HepG2 (cell line): ENCODE measurements around the gene PLXNB2. TPM values are rescaled to one million over a fixed set of nuclear protein-coding genes. Genes with fewer than 3 reads are reported as not detected.

ENCODE experiments used
- ATAC-seq: fragments of 200-7000 bp; cut with Tn5 transposase; 3 replicates; pipeline ENCODE4 v1.9.1; 2020; ENCODE audit warnings: mild to moderate bottlenecking, moderate library complexity
- BruUV-seq: library from RNA; stranded (reverse); fragments of 400-500 nt; replicated peaks from 2 replicates; lab custom pipeline; 2021; lab: Mats Ljungman, UMichigan
- CTCF ChIA-PET: fragments of 300-600 bp; formaldehyde crosslinking; extraction: SDS; loops from one replicate; lab custom pipeline; 2021; ENCODE audit warnings: low total read pairs, inconsistent platforms, low intra/inter-chr PET ratio; lab: Yijun Ruan, JAX
- POLR2A ChIA-PET: fragments of 350-600 bp; sonication (Branson Sonifier 250); formaldehyde crosslinking; loops from one replicate; lab custom pipeline; 2020; ENCODE audit warnings: antibody characterized with exemption, inconsistent platforms; lab: Yijun Ruan, JAX
- DNase-seq: peaks from one replicate; pipeline ENCODE4 v3.0.0-alpha.2; 2015; ENCODE audit warnings: low spot score
- FAIRE-seq: peaks from 3 replicates; lab custom pipeline; 2011; peaks lifted over from hg19 to GRCh38; lab: Jason Lieb, UNC
- H2AFZ ChIP-seq: one replicate; pipeline ENCODE4 v1.6.1; 2011; ENCODE audit warnings: low read length, inconsistent platforms
- H3K27ac ChIP-seq: fragments of 300-600 bp; 3 replicates; pipeline ENCODE4 v1.8.0; 2011; ENCODE audit warnings: mixed run types, mild to moderate bottlenecking, mixed read lengths, low read length, inconsistent platforms; ENCODE audit not compliant: insufficient read depth; ENCODE audit errors: extremely low read length
- H3K27me3 ChIP-seq, 2 experiments: fragments of 200-600 bp in 1 of 2; 2 replicates in 1 of 2; 3 replicates in 1 of 2; pipeline versions ENCODE4 v1.6.0 to v1.8.0; 2011; ENCODE audit warnings: low read length in 2 of 2, mild to moderate bottlenecking in 2 of 2, moderate library complexity in 2 of 2, inconsistent platforms in 1 of 2; ENCODE audit not compliant: insufficient read depth in 2 of 2, control insufficient read depth in 1 of 2
- H3K36me3 ChIP-seq, 2 experiments: fragments of 200-600 bp in 1 of 2; replicated peaks in 1 of 2; 2 replicates in 1 of 2; 3 replicates in 1 of 2; pipeline versions ENCODE4 v1.5.1 to v1.8.0; 2011; ENCODE audit warnings: low read length in 2 of 2, inconsistent platforms in 1 of 2; ENCODE audit not compliant: insufficient read depth in 2 of 2, control insufficient read depth in 1 of 2
- H3K4me1 ChIP-seq: 2 replicates; pipeline ENCODE4 v1.5.1; 2012; ENCODE audit warnings: low read length, inconsistent platforms; ENCODE audit not compliant: insufficient read depth
- H3K4me2 ChIP-seq: 2 replicates; pipeline ENCODE4 v1.6.0; 2011; ENCODE audit warnings: low read depth, low read length, inconsistent platforms
- H3K4me3 ChIP-seq, 3 experiments: fragments of 200-600 bp in 1 of 3; sonication (generic), shearing (Covaris generic) in 1 of 3; replicated peaks in 1 of 3; 2 replicates each; pipeline ENCODE4 v1.5.1; 2011 to 2016; ENCODE audit warnings: low read length in 3 of 3, inconsistent platforms in 2 of 3, low read depth in 2 of 3, mild to moderate bottlenecking in 2 of 3, control low read depth in 1 of 3, mixed read lengths in 1 of 3; ENCODE audit not compliant: insufficient read depth in 1 of 3
- H3K79me2 ChIP-seq: one replicate; pipeline ENCODE4 v1.6.1; 2011; ENCODE audit warnings: low read length, inconsistent platforms; ENCODE audit not compliant: insufficient read depth
- H3K9ac ChIP-seq: 2 replicates; pipeline ENCODE4 v1.6.0; 2011; ENCODE audit warnings: mild to moderate bottlenecking, low read depth, low read length, inconsistent platforms; ENCODE audit not compliant: insufficient read depth
- H3K9me3 ChIP-seq: 2 replicates; pipeline ENCODE4 v1.5.1; 2012; ENCODE audit warnings: mild to moderate bottlenecking, low read length
- H4K20me1 ChIP-seq: 2 replicates; pipeline ENCODE4 v1.6.0; 2011; ENCODE audit warnings: inconsistent platforms, mild to moderate bottlenecking, low read length, moderate library complexity; ENCODE audit not compliant: insufficient read depth
- ADNP ChIP-seq: sonication (generic); formaldehyde crosslinking; IDR thresholded peaks from 2 replicates; pipeline ENCODE4 v1.4.0; 2020; ENCODE audit warnings: missing genetic modification reagents
- BRD4 ChIP-seq: sonication (generic); formaldehyde crosslinking; IDR thresholded peaks from 2 replicates; pipeline ENCODE4 v1.4.0; 2020; ENCODE audit warnings: missing genetic modification reagents
- FOXA3 ChIP-seq: IDR thresholded peaks from 2 replicates; pipeline ENCODE4 v1.6.1; 2016; ENCODE audit warnings: missing genetic modification reagents, missing compliant biosample characterization
- NFYB ChIP-seq: sonication (generic); formaldehyde crosslinking; IDR thresholded peaks from 2 replicates; pipeline ENCODE4 v1.4.0; 2020; ENCODE audit warnings: missing genetic modification reagents
- NKX3-1 ChIP-seq: sonication (generic); formaldehyde crosslinking; IDR thresholded peaks from 2 replicates; pipeline ENCODE4 v1.5.0; 2020; ENCODE audit warnings: missing genetic modification reagents
- NR2C2 ChIP-seq: sonication (generic); formaldehyde crosslinking; IDR thresholded peaks from 2 replicates; pipeline ENCODE4 v1.4.0; 2020; ENCODE audit warnings: missing genetic modification reagents, mild to moderate bottlenecking, moderate library complexity, borderline replicate concordance
- SAP130 ChIP-seq: IDR thresholded peaks from 2 replicates; pipeline ENCODE4 v1.6.1; 2016; ENCODE audit warnings: low read depth
- TOPORS ChIP-seq: sonication (generic); formaldehyde crosslinking; IDR thresholded peaks from 2 replicates; pipeline ENCODE4 v1.8.0; 2023; ENCODE audit warnings: mild to moderate bottlenecking, missing genetic modification reagents
- ZBTB1 ChIP-seq: sonication (generic); formaldehyde crosslinking; IDR thresholded peaks from 2 replicates; pipeline ENCODE4 v1.4.0; 2020; ENCODE audit warnings: missing genetic modification reagents, borderline replicate concordance
- ZMAT3 ChIP-seq: sonication (generic); formaldehyde crosslinking; conservative IDR thresholded peaks from 2 replicates; pipeline ENCODE4 v1.7.0; 2021; ENCODE audit warnings: missing genetic modification reagents
- ZNF136 ChIP-seq: sonication (generic); formaldehyde crosslinking; IDR thresholded peaks from 2 replicates; pipeline ENCODE4 v1.8.1; 2022; ENCODE audit warnings: low read depth, mild to moderate bottlenecking, moderate library complexity, missing genetic modification reagents
- ZNF317 ChIP-seq: sonication (generic); formaldehyde crosslinking; IDR thresholded peaks from 2 replicates; pipeline ENCODE4 v1.5.0; 2020; ENCODE audit warnings: mild to moderate bottlenecking, missing genetic modification reagents
- ZNF510 ChIP-seq: sonication (generic); formaldehyde crosslinking; IDR thresholded peaks from 2 replicates; pipeline ENCODE4 v1.4.0; 2020; ENCODE audit warnings: low read depth, mild to moderate bottlenecking, missing genetic modification reagents
- ZNF605 ChIP-seq: sonication (generic); formaldehyde crosslinking; IDR thresholded peaks from 2 replicates; pipeline ENCODE4 v1.8.0; 2022; ENCODE audit warnings: mild to moderate bottlenecking, missing genetic modification reagents
- whole genome bisulfite sequencing: methylation state at CpG from one replicate; pipeline ENCODE4 v1.1.6; 2017; ENCODE audit warnings: low lambda C conversion rate; 5-methylcytosine and 5-hydroxymethylcytosine counted together
- in situ Hi-C: cut with HindIII; loops from 2 replicates; pipeline ENCODE4 v1.10.0; 2017; ENCODE audit warnings: low pct_unique_long_range_greater_than_20kb; ENCODE audit not compliant: extremely low pct_ligation_motif_present
- intact Hi-C: fragments of 100-400 bp; cut with micrococcal nuclease; formaldehyde crosslinking; loops from one replicate; pipeline ENCODE4 v1.10.0; 2022; ENCODE audit not compliant: unreplicated experiment
- polyA plus RNA-seq, 8 experiments: library from polyadenylated mRNA; depleted of rRNA in 3 of 8; stranded (reverse) in 7 of 8; unstranded in 1 of 8; fragments of >200 nt; fragmentation: Illumina TruSeq in 4 of 8; extraction: Trizol in 4 of 8; gene quantifications; 2 replicates each; pipeline versions ENCODE4 v1.2.1 to v1.2.3, GENCODE V29; 2011 to 2016; ENCODE audit warnings: low read depth in 4 of 8, missing spikeins in 1 of 8, mixed read lengths in 1 of 8; ENCODE audit not compliant: insufficient read depth in 1 of 8
- total RNA-seq, 5 experiments: library from RNA; depleted of rRNA; stranded (reverse); fragments of >200 nt; fragmentation: Illumina TruSeq; extraction: Trizol; gene quantifications; 2 replicates each; pipeline ENCODE4 v1.2.3, GENCODE V29; 2016; ENCODE audit warnings: low read depth in 1 of 5
- TF ChIP-seq, protein P1 (sequence below): sonication (generic); formaldehyde crosslinking; IDR thresholded peaks from 2 replicates; pipeline ENCODE4 v1.4.0; 2020; ENCODE audit warnings: missing genetic modification reagents
- TF ChIP-seq, protein P2 (sequence below): sonication (generic); formaldehyde crosslinking; conservative IDR thresholded peaks from 2 replicates; pipeline ENCODE4 v1.4.0; 2020; ENCODE audit warnings: missing genetic modification reagents
- TF ChIP-seq, protein P3 (sequence below): sonication (generic); formaldehyde crosslinking; IDR thresholded peaks from 2 replicates; pipeline ENCODE4 v1.5.0; 2020; ENCODE audit warnings: mild to moderate bottlenecking, low read depth, missing genetic modification reagents, borderline replicate concordance
- TF ChIP-seq, protein P4 (sequence below): sonication (generic); formaldehyde crosslinking; IDR thresholded peaks from 2 replicates; pipeline ENCODE4 v1.4.0; 2020; ENCODE audit warnings: mild to moderate bottlenecking, missing genetic modification reagents

PLXNB2 gene
- total and polyA plus RNA-seq, 2 of the 13 experiments (the other 11 are each of a cell fraction or from before 2014, with no cell fraction given) = 32.6 to 68.9 TPM

DNA sequence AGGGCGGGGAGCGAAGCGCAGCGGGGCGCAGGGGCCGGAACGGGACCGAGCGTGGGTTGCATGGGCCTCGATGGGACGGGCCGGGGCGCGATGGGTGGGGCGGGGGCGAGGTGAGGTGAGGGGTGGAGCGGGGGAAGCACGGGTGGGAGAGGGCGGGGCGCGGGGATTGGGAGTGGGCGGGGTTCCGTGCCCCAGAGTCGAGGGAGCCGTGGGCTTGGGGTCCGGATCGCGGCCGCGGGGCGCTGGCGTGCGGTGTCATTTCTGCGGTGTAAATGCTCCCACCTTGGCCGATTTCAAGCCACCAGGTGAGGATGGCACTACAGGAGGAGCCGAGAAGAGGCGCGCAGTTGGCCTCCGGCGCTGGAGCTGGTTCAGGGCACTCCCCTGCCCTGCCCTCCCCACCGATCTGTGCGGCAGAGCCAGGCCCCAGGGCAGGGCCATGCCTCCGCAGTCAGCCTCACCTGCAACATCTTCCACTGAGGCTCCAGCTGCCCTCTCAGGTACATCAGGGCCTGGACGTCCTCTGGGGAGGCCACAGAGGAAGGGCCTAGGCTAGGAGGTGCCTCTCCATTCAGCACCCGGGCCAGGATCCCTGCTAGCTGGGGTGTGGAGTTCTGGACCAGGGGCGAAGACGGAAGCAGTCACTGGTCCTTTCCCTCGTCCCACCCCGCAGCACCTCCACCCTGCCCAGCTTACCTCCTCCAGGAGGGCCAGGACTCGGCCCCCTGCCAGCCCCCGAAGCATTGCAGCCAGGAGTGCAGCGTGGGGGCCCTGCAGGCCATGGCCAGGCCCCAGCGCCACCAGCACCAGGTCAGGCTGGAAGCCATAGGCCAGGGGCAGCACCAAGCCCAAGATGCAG is 62.0 kb downstream of the PLXNB2 start (continued):
- peak; percentile 1; the same call in 1 of the 2 replicates for TF ChIP-seq FOXA3 (CRISPR knock-in tag)
- TF ChIP-seq BRD4 (CRISPR knock-in tag) = 0 out of 2 replicates have a peak, but pooled peaks have one; percentile 0
- TF ChIP-seq, protein P1, sequence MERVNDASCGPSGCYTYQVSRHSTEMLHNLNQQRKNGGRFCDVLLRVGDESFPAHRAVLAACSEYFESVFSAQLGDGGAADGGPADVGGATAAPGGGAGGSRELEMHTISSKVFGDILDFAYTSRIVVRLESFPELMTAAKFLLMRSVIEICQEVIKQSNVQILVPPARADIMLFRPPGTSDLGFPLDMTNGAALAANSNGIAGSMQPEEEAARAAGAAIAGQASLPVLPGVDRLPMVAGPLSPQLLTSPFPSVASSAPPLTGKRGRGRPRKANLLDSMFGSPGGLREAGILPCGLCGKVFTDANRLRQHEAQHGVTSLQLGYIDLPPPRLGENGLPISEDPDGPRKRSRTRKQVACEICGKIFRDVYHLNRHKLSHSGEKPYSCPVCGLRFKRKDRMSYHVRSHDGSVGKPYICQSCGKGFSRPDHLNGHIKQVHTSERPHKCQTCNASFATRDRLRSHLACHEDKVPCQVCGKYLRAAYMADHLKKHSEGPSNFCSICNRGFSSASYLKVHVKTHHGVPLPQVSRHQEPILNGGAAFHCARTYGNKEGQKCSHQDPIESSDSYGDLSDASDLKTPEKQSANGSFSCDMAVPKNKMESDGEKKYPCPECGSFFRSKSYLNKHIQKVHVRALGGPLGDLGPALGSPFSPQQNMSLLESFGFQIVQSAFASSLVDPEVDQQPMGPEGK (CRISPR knock-in tag) = peak; percentile 1; the same call in 1 of the 2 replicates
- no peak for TF ChIP-seq SAP130
- TF ChIP-seq ZNF317 (CRISPR knock-in tag) = 0 out of 2 replicates have a peak, but pooled peaks have one; percentile 13
- TF ChIP-seq NKX3-1 = no peak

DNA sequence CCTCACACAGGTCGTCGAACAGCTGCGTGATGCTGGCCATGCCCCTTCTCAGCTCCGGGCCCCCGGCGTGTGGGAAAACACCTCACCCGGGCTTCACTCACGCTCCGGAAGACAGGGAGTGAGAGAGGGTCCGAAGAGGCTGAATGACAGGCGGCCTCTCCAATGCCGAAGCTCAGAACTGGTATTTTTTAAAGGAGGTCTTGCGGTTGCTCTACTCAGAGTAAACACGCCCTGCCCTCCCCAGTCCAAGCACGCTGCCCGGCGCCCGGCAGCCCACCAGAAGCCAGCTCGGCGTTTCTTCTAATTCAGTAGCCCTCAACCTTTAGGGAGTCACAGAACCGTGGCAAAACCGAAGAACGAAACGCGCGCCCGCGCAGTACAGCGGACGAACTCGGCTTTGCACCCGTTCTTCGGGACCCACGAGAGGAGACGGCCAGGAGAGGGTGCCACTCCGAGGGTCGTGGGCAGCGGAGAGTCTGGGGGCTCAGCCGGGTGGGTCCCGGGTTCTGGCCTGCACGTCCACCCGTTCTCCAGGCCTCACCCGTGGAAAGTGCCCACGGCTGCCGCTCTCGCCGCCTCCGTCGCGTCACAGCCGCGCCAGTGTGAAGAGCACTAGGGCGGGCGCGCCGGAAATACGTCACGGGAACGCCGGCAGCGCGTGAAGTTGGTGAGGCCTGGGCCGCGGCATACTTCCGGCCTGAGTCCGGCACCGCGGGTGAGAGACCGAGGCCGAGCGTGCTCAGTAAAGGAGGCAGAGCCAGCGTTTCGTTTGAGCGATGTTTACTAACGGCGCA is 62.8 kb downstream of the PLXNB2 start, which contains the start of gene TUBGCP6:
TUBGCP6 (minus strand) TSS at position 604 of the 794 bp plus-strand sequence; CDS start at position 40, 564 bp downstream.
- BruUV-seq = TSS peak; percentile 55
- Histone ChIP-seq H3K9ac (peak within 1 kb of the TSS; percentile 85), H3K4me3 (peak within 1 kb of the TSS; percentile 77 to 98 (median 89)), H3K27me3 (no peaks in the 10 kb centered on the region; a peak in 1 of 5 replicates), H4K20me1 (peaks cover 12% of the 10 kb centered on the region), H3K4me2 (peak within 1 kb of the TSS; percentile 89), H3K4me1 (peaks cover 33% of the 10 kb centered on the region), H2AFZ (no peak within 1 kb of the TSS), H3K79me2 (peaks cover 47% of the 10 kb centered on the region), H3K9me3 (no peaks in the 10 kb centered on the region), H3K27ac (peak within 1 kb of the TSS; percentile 77), H3K36me3 (peaks cover 4 to 18% of the 10 kb centered on the region in 2 experiments; a peak in 4 of 5 replicates)
- WGBS = 0% methylated on average over 39 of the region's 76 CpGs
- in situ Hi-C loops = no loop called here
- ATAC-seq (peak; percentile 81), FAIRE-seq (peak; percentile 39), DNase-seq (peak; percentile 84)
- ChIA-PET POLR2A (interaction anchor here (0.6 to 1.7 kb wide), 10 partner anchors 8 to 318 kb away, joined by 3 to 7 read pairs (median 4); partner anchors contain the start of genes LMF2, MAPK12, NCAPH2 and PPP6R2), CTCF (no interaction called here)
- intact Hi-C loops = loop anchor here (2.0 to 5.0 kb wide), 2 partner anchors 98 to 253 kb away; partner anchors contain the start of gene PPP6R2
- TF ChIP-seq ZNF136 (0 out of 2 replicates have a peak, but pooled peaks have one; percentile 69), NFYB (peak; percentile 81), ZNF605 (no peak), ADNP (CRISPR knock-in tag) (no peak), NR2C2 (CRISPR knock-in tag) (peak; percentile 78), ZMAT3 (CRISPR knock-in tag) (peak; percentile 98), ZBTB1 (CRISPR knock-in tag) (no peak), TOPORS (peak; percentile 43; the same call in 1 of the 2 replicates), ZNF510 (CRISPR knock-in tag) (peak; percentile 81; the same call in 1 of the 2 replicates)
- TF ChIP-seq, protein P2, sequence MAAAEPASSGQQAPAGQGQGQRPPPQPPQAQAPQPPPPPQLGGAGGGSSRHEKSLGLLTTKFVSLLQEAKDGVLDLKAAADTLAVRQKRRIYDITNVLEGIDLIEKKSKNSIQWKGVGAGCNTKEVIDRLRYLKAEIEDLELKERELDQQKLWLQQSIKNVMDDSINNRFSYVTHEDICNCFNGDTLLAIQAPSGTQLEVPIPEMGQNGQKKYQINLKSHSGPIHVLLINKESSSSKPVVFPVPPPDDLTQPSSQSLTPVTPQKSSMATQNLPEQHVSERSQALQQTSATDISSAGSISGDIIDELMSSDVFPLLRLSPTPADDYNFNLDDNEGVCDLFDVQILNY (CRISPR knock-in tag) = no peak
- TF ChIP-seq, protein P3, sequence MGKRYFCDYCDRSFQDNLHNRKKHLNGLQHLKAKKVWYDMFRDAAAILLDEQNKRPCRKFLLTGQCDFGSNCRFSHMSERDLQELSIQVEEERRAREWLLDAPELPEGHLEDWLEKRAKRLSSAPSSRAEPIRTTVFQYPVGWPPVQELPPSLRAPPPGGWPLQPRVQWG (CRISPR knock-in tag) = no peak
- TF ChIP-seq, protein P4, sequence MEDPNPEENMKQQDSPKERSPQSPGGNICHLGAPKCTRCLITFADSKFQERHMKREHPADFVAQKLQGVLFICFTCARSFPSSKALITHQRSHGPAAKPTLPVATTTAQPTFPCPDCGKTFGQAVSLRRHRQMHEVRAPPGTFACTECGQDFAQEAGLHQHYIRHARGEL (CRISPR knock-in tag) = no peak; the same call in 1 of the 2 replicates
